ENCODE results near the gene ALKBH3.
A peak's percentile ranks its signal among the peaks of the same experiment; 100 is the strongest.

DNA sequence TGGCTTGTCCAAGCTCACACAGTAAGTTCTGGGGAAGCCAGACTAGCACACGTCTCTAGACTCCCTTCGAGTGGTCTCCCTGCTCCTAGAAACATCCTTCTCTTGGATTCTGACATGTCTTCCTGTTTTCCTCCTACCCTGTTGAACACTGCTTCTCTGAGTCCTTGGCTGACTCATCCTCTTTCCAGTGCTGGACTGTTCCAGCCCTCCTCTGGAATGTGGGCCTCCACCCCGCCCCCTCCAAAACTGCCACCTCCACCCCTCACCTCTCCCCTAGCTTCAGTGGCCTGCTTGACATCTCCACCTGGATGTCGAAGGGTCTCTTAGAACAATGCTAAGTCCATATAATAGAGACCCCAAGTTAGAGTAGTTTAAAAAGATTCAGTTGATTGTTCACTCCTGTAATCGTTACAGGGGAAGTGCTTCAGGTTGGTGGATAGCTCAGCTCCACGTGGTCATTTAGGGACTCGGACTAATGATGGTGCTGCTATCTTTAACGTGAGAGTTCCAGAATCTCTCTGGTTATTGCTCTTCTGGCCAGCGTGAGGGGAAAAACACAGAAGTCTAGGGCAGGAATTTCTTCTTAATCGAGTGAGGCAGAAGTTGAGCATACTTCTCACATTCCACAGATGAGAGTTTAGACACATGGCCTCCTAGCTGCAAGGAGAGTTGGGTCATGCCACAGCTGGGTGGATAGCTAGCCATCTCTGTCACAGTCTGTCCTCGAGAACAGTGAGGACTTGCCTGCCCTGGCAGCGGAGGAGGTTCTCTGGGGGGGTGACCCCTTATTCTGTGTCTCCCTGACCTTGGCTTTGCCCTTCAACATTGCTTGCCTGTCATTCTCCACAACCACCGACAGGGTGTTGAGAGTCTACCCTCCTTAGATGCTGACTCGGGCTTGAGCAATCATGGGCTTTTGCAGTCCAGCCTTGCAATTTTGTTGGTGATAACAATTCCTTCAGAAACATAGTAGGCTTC lies 57.1 kb downstream of the ALKBH3 start:
- TF ChIP-seq, protein P1, sequence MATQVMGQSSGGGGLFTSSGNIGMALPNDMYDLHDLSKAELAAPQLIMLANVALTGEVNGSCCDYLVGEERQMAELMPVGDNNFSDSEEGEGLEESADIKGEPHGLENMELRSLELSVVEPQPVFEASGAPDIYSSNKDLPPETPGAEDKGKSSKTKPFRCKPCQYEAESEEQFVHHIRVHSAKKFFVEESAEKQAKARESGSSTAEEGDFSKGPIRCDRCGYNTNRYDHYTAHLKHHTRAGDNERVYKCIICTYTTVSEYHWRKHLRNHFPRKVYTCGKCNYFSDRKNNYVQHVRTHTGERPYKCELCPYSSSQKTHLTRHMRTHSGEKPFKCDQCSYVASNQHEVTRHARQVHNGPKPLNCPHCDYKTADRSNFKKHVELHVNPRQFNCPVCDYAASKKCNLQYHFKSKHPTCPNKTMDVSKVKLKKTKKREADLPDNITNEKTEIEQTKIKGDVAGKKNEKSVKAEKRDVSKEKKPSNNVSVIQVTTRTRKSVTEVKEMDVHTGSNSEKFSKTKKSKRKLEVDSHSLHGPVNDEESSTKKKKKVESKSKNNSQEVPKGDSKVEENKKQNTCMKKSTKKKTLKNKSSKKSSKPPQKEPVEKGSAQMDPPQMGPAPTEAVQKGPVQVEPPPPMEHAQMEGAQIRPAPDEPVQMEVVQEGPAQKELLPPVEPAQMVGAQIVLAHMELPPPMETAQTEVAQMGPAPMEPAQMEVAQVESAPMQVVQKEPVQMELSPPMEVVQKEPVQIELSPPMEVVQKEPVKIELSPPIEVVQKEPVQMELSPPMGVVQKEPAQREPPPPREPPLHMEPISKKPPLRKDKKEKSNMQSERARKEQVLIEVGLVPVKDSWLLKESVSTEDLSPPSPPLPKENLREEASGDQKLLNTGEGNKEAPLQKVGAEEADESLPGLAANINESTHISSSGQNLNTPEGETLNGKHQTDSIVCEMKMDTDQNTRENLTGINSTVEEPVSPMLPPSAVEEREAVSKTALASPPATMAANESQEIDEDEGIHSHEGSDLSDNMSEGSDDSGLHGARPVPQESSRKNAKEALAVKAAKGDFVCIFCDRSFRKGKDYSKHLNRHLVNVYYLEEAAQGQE (IDR thresholded peaks at IDR 0.05; ENCODE audit: insufficient read depth in 1 of 2, low read depth in 2 of 2, low read length in 2 of 2), result 0 out of 4 replicates have a peak, but pooled peaks of 1 of the 2 experiments have one; percentile 22
- TF ChIP-seq POLR2AphosphoS5 (IDR thresholded peaks at IDR 0.05; ENCODE audit: low read depth, low read length) (no peak), SIN3A (IDR thresholded peaks at IDR 0.05; ENCODE audit: borderline replicate concordance, insufficient read depth, low read length) (no peak)

Data from PFSK-1 (cell line).